ENCODE results near the gene RETREG1.
"Not testable (repeated sequence)": the region's sequence is repeated elsewhere in the genome, so short reads cannot be mapped to it uniquely, and the experiment has no call there.

Gene RETREG1

GRCh38 chr5:16456103-16456832 is 160.5 kb downstream of the RETREG1 start:
- DNase-seq (ENCODE audit: low spot score) = peak; percentile 62

GRCh38 chr5:16455668-16456067 is 161.1 kb downstream of the RETREG1 start:
- no peak for DNase-seq (ENCODE audit: low spot score)

GRCh38 chr5:16454686-16455085 is 162.1 kb downstream of the RETREG1 start:
- no peak for DNase-seq (ENCODE audit: low spot score)

DNA sequence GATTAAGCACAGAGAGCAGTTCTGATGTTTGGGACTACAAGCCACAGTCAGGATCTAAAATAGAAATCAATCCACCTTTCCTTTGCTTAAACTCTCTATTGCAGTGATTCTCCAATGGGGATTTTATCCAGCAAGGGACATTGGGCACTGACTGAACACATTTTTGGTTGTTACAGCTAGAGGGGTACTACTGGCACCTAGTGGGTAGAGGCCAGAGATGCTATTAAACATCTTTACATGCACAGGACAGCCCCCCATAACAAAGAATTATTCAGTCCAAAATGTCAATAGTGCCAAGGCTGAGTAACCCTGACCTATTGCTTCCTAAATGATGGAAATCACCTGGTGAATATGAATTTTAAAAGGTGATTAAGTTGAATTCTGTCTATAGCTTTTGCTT is 163.2 kb downstream of the RETREG1 start:
- no peak for DNase-seq (ENCODE audit: low spot score)

- DNase-seq (ENCODE audit: low spot score) = no peak
These were observed 166.6 kb downstream of the RETREG1 start for GRCh38 chr5:16450163-16450562.

DNA sequence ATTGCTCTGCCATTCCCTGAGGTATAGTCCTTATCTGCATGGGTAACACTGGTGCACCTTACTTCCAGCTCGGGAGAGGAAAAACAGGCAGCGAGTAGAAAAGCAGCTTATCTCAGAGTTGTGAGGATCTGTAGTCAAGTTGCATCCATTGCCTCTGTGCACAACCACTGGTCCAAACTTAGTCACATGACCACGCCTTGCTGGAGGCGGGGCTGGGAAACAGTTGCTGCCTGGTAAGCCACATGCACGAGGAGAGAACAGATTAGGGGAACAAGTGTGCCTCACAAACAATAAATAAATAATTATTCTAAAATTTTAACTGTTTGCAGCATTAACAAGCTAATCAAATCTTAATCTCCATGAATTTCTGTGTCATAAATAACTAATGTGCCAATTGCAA is 169.8 kb downstream of the RETREG1 start:
- DNase-seq (ENCODE audit: low spot score) = no peak

GRCh38 chr5:16437977-16438376 is 178.8 kb downstream of the RETREG1 start:
- no peak for DNase-seq (ENCODE audit: low spot score)

DNA sequence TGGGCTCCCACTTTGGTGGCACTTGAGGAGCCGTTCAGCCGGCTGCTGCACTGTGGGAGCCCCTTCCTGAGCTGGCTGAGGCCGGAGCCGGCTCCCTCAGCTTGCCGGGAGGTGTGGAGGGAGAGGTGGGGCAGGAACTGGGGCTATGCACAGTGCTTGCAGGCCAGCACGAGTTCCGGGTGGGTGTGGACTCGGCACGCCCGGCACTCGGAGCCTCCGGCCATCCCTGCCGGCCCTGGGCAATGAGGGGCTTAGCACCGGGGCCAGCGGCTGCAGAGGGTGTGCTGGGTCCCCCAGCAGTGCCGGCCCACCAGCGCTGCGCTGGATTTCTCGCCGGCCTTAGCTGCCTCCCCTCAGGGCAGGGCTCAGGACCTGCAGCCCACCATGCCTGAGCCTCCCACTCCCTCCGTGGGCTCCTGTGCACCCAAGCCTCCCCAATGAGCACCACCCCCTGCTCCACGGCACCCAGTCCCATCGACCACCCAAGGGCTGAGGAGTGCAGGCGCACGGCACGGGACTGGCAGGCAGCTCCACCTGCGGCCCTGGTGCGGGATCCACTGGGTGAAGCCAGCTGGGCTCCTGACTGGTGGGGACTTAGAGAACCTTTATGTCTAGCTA is 180.6 kb downstream of the RETREG1 start:
- not testable (repeated sequence) for DNase-seq (ENCODE audit: low spot score)

GRCh38 chr5:16431490-16431889 is 185.3 kb downstream of the RETREG1 start:
- DNase-seq (ENCODE audit: low spot score) = no peak

GRCh38 chr5:16430349-16431089 is 186.3 kb downstream of the RETREG1 start:
- DNase-seq (ENCODE audit: low spot score) = no peak

GRCh38 chr5:16428359-16428758 is 188.4 kb downstream of the RETREG1 start:
- no peak for DNase-seq (ENCODE audit: low spot score)

- DNase-seq (ENCODE audit: low spot score) = no peak
These were observed 189.2 kb downstream of the RETREG1 start for GRCh38 chr5:16427587-16427986.

All from AG08395 (cell line).